Astrocyte of the hippocampus (primary cell): ENCODE results near the gene ISOC2.
A peak's percentile ranks its signal among the peaks of the same experiment; 100 is the strongest.
"Not testable (repeated sequence)": the region's sequence is repeated elsewhere in the genome, so short reads cannot be mapped to it uniquely, and the experiment has no call there.

Source experiments
- DNase-seq: peaks from one replicate; pipeline ENCODE4 v3.0.0; 2011; ENCODE audit warnings: low read depth, low spot score

ISOC2 gene

GRCh38 chr19:55457683-55458457 lies 3.6 kb downstream of the ISOC2 start:
- no peak for DNase-seq

- no peak for DNase-seq
These were observed 5.1 kb downstream of the ISOC2 start for GRCh38 chr19:55456347-55456746.

- DNase-seq: no peak
These were observed 5.7 kb downstream of the ISOC2 start for GRCh38 chr19:55455576-55456235.

GRCh38 chr19:55454787-55455243 lies 6.6 kb downstream of the ISOC2 start:
- DNase-seq: peak; percentile 44

- no peak for DNase-seq
These were observed 7.8 kb downstream of the ISOC2 start for GRCh38 chr19:55453511-55454260.

GRCh38 chr19:55452749-55453346 lies 8.6 kb downstream of the ISOC2 start:
- DNase-seq: peak; percentile 82

- DNase-seq: no peak
These were observed 9.3 kb downstream of the ISOC2 start for GRCh38 chr19:55451965-55452748.

- no peak for DNase-seq
These were observed 10.1 kb downstream of the ISOC2 start for GRCh38 chr19:55451163-55451964.

GRCh38 chr19:55449469-55449868 lies 12.0 kb downstream of the ISOC2 start:
- no peak for DNase-seq

GRCh38 chr19:55448175-55448490 lies 13.3 kb downstream of the ISOC2 start:
- not testable (repeated sequence) for DNase-seq

- DNase-seq: peak; percentile 77
These were observed 13.8 kb downstream of the ISOC2 start for GRCh38 chr19:55447421-55448174.

GRCh38 chr19:55446060-55446459 lies 15.4 kb downstream of the ISOC2 start:
- no peak for DNase-seq

GRCh38 chr19:55444646-55445045 lies 16.8 kb downstream of the ISOC2 start:
- DNase-seq: no peak

- no peak for DNase-seq
These were observed 17.5 kb downstream of the ISOC2 start for GRCh38 chr19:55443824-55444480.

GRCh38 chr19:55443045-55443823 lies 18.2 kb downstream of the ISOC2 start, which contains the start of gene SHISA7:
SHISA7 (minus strand) TSS chr19:55443300; CDS start chr19:55442863, 437 bp downstream.
- DNase-seq: no peak

- DNase-seq: no peak
These were observed 19.0 kb downstream of the ISOC2 start for GRCh38 chr19:55442372-55442961.

GRCh38 chr19:55441692-55442321 lies 19.6 kb downstream of the ISOC2 start:
- DNase-seq: no peak
